Tibial nerve (tissue), 4 donors: Measurements from ENCODE around the gene HOXA9.

Source experiments
- EP300 ChIP-seq, 2 donors: sonication (generic); formaldehyde crosslinking; IDR thresholded peaks; one replicate each; pipeline ENCODE4 v1.6.1; 2017; ENCODE audit warnings: antibody characterized with exemption in 2 of 2, mild to moderate bottlenecking in 1 of 2
- TF ChIP-seq, protein P1 (sequence below), 5 experiments: fragments of 200-600 bp in 3 of 5; fragments of 450-650 bp in 2 of 5; sonication (generic) in 3 of 5; IDR thresholded peaks; one replicate each; pipeline ENCODE4 v1.5.1; 2016 to 2019; ENCODE audit warnings: antibody characterized with exemption in 5 of 5, mild to moderate bottlenecking in 3 of 5, moderate library complexity in 2 of 5

- TF ChIP-seq, protein P1, sequence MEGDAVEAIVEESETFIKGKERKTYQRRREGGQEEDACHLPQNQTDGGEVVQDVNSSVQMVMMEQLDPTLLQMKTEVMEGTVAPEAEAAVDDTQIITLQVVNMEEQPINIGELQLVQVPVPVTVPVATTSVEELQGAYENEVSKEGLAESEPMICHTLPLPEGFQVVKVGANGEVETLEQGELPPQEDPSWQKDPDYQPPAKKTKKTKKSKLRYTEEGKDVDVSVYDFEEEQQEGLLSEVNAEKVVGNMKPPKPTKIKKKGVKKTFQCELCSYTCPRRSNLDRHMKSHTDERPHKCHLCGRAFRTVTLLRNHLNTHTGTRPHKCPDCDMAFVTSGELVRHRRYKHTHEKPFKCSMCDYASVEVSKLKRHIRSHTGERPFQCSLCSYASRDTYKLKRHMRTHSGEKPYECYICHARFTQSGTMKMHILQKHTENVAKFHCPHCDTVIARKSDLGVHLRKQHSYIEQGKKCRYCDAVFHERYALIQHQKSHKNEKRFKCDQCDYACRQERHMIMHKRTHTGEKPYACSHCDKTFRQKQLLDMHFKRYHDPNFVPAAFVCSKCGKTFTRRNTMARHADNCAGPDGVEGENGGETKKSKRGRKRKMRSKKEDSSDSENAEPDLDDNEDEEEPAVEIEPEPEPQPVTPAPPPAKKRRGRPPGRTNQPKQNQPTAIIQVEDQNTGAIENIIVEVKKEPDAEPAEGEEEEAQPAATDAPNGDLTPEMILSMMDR (IDR thresholded peaks at IDR 0.05): no peak
- no peak for TF ChIP-seq EP300 (IDR thresholded peaks at IDR 0.05)
Observed at GRCh38 chr7:27114881-27115220, 50.5 kb downstream of the HOXA9 start.
